K562 (cell line): Measurements from ENCODE around the gene SLC9A1. TPM values are rescaled to one million over a fixed set of nuclear protein-coding genes. Genes with fewer than 3 reads are reported as not detected.
A peak's percentile ranks its signal among the peaks of the same experiment; 100 is the strongest.

ENCODE experiments used
- ARID3B ChIP-seq: fragments of 250-450 bp; sonication (Bioruptor Pico); IDR thresholded peaks from 2 replicates; pipeline ENCODE4 v1.4.0; 2020; ENCODE audit warnings: borderline replicate concordance
- ATF2 ChIP-seq: sonication (generic); formaldehyde crosslinking; IDR thresholded peaks from 2 replicates; pipeline ENCODE4 v1.8.1; 2022; ENCODE audit warnings: missing genetic modification reagents
- BHLHE40 ChIP-seq: IDR thresholded peaks from 2 replicates; pipeline ENCODE4 v1.6.1; 2011; ENCODE audit warnings: low read length, improper control_type of control experiment
- CBX5 ChIP-seq: IDR thresholded peaks from 2 replicates; pipeline ENCODE4 v1.6.1; 2014; ENCODE audit warnings: low read depth, borderline replicate concordance
- CHD2 ChIP-seq: IDR thresholded peaks from 2 replicates; pipeline ENCODE4 v1.6.1; 2011; ENCODE audit warnings: low read depth, low read length
- FOSL1 ChIP-seq: fragments of 200-800 bp; sonication (Bioruptor generic); conservative IDR thresholded peaks from 2 replicates; pipeline ENCODE4 v1.6.1; 2016; ENCODE audit warnings: missing genetic modification characterization, missing compliant biosample characterization
- HMBOX1 ChIP-seq: sonication (generic); IDR thresholded peaks from 2 replicates; pipeline ENCODE4 v1.6.1; 2016
- IRF1 ChIP-seq: sonication (generic); formaldehyde crosslinking; IDR thresholded peaks from 2 replicates; pipeline ENCODE4 v1.8.0; 2022; ENCODE audit warnings: missing genetic modification reagents, mild to moderate bottlenecking, borderline replicate concordance
- LARP7 ChIP-seq: fragments of 450-650 bp; IDR thresholded peaks from 2 replicates; pipeline ENCODE4 v1.6.1; 2016
- NFIC ChIP-seq: fragments of 450-650 bp; IDR thresholded peaks from 2 replicates; pipeline ENCODE4 v1.6.1; 2017; ENCODE audit warnings: mild to moderate bottlenecking, inconsistent platforms
- REST ChIP-seq, 2 experiments: fragments of 450-650 bp; formaldehyde crosslinking in 1 of 2; IDR thresholded peaks; 2 replicates each; pipeline versions ENCODE4 v1.4.0 to v1.6.1; 2014 to 2020; ENCODE audit warnings: mild to moderate bottlenecking in 2 of 2, borderline replicate concordance in 1 of 2, low read depth in 1 of 2
- ZNF740 ChIP-seq, 3 experiments: fragments of 200-800 bp in 1 of 3; sonication (Bioruptor generic) in 1 of 3; sonication (generic) in 1 of 3; formaldehyde crosslinking in 1 of 3; IDR thresholded peaks; 2 replicates each; pipeline versions ENCODE4 v1.6.1 to v1.8.0; 2016 to 2022; ENCODE audit warnings: mild to moderate bottlenecking in 2 of 3, missing compliant biosample characterization in 2 of 3, missing genetic modification characterization in 2 of 3, missing genetic modification reagents in 1 of 3
- polyA plus RNA-seq, 8 experiments: library from polyadenylated mRNA; depleted of rRNA in 4 of 8; stranded (reverse) in 5 of 8; unstranded in 3 of 8; fragments of >200 nt; fragmentation: Nextera tagmentation in 2 of 8; fragmentation: Illumina TruSeq in 1 of 8; extraction: Ambion mirVana in 2 of 8; extraction: Trizol in 1 of 8; gene quantifications; 2 replicates each; pipeline versions ENCODE4 v1.2.1 to v1.2.3, GENCODE V29; 2011 to 2014; ENCODE audit warnings: inconsistent platforms in 1 of 8, missing spikeins in 1 of 8
- total RNA-seq, 7 experiments: library from RNA; depleted of rRNA in 6 of 7; stranded (reverse); fragments of >200 nt in 6 of 7; fragmentation: Illumina TruSeq in 2 of 7; extraction: Trizol in 2 of 7; gene quantifications; 2 replicates each; pipeline versions ENCODE4 v1.2.1 to v1.2.3, GENCODE V29; 2011 to 2021; ENCODE audit warnings: low replicate concordance in 1 of 7

SLC9A1 gene
- total and polyA plus RNA-seq, 9 of the 15 experiments (the other 6 are each of a cell fraction or from before 2014, with no cell fraction given), result 0.59 to 14.4 (median 2.0) TPM

- TF ChIP-seq HMBOX1 (no peak), IRF1 (CRISPR knock-in tag) (no peak), REST (IDR thresholded peaks at IDR 0.05; ENCODE audit: borderline replicate concordance) (peak; percentile 19; the same call in 1 of the 2 replicates), REST (CRISPR knock-in tag; IDR thresholded peaks at IDR 0.05; ENCODE audit: low read depth) (no peak), ARID3B (CRISPR knock-in tag) (0 out of 2 replicates have a peak, but pooled peaks have one; percentile 70), BHLHE40 (peak; percentile 76), CHD2 (no peak), LARP7 (peak; percentile 20; the same call in 1 of the 2 replicates), CBX5 (no peak), NFIC (peak; percentile 60), ZNF740 (CRISPR knock-in tag; IDR thresholded peaks at IDR 0.05) (peak; percentile 80), ZNF740 (tag; IDR thresholded peaks at IDR 0.05) (no peak), ATF2 (CRISPR knock-in tag) (0 out of 2 replicates have a peak, but pooled peaks have one; percentile 26), FOSL1 (tag) (peak; percentile 61)
Measured at GRCh38 chr1:27099135-27099586, 55.8 kb downstream of the SLC9A1 start (continued).
